ENCODE results near the gene TMEM19. TPM values are rescaled to one million over a fixed set of nuclear protein-coding genes. Genes with fewer than 3 reads are reported as not detected.

Gene TMEM19
- total and polyA plus RNA-seq, 11 donors: 8.8 to 39.5 (median 28.4) TPM

- peaks cover 0 to 5% (median 0%) of the 10 kb centered on the region in 12 donors for H3K4me1 ChIP-seq
- 60 to 69% (median 62%) methylated on average over 2 of the region's 2 CpGs for WGBS, 4 donors
- no peaks in the 10 kb centered on the region for H3K27me3 ChIP-seq
- H3K27ac ChIP-seq: no peak overlapping the region
- no peaks in the 10 kb centered on the region for H3K9me3 ChIP-seq
- peaks cover 0 to 100% (median 97%) of the 10 kb centered on the region in 9 donors for H3K36me3 ChIP-seq
- peak in 3 of 12 donors; percentile 13 to 22 (median 19) for TF ChIP-seq CTCF (IDR thresholded peaks at IDR 0.05)
- TF ChIP-seq POLR2A (IDR thresholded peaks at IDR 0.05): no peak
- peak; percentile 47 to 84 (median 56) for ATAC-seq
- intact Hi-C loops (cut with DNase I): loop anchor here in 7 of 10 donors (5.0 to 10.0 kb wide), 4 partner anchors 105 to 227 kb away; no protein-coding TSS in a partner anchor
- peak in 2 of 5 donors; percentile 12 to 29 for DNase-seq
- H3K4me3 ChIP-seq: no peak overlapping the region
Observed at GRCh38 chr12:71639341-71639760, 46.5 kb upstream of the TMEM19 start.

GRCh38 chr12:71640316-71640715 is 45.6 kb upstream of the TMEM19 start:
- intact Hi-C loops (cut with DNase I): no loop called here
- TF ChIP-seq POLR2A (IDR thresholded peaks at IDR 0.05): no peak
- no peak for TF ChIP-seq CTCF (IDR thresholded peaks at IDR 0.05)
- Histone ChIP-seq H3K27ac (no peak overlapping the region), H3K4me1 (peaks cover 0 to 8% (median 1%) of the 10 kb centered on the region in 12 donors), H3K27me3 (no peaks in the 10 kb centered on the region), H3K4me3 (no peak overlapping the region), H3K36me3 (peaks cover 0 to 100% (median 97%) of the 10 kb centered on the region in 9 donors), H3K9me3 (no peaks in the 10 kb centered on the region)
- ATAC-seq: no peak
- WGBS, 4 donors: 90 to 97% (median 96%) methylated on average over 2 of the region's 2 CpGs
- no peak for DNase-seq

GRCh38 chr12:71641390-71641789 is 44.5 kb upstream of the TMEM19 start:
- intact Hi-C loops (cut with DNase I): no loop called here
- Histone ChIP-seq H3K4me1 (peaks cover 0 to 19% (median 4%) of the 10 kb centered on the region in 12 donors), H3K36me3 (peaks cover 0 to 100% (median 97%) of the 10 kb centered on the region in 9 donors), H3K4me3 (no peak overlapping the region), H3K27me3 (no peaks in the 10 kb centered on the region), H3K9me3 (no peaks in the 10 kb centered on the region), H3K27ac (no peak overlapping the region)
- 63 to 68% (median 67%) methylated on average over 2 of the region's 2 CpGs for WGBS, 4 donors
- TF ChIP-seq POLR2A (IDR thresholded peaks at IDR 0.05): no peak
- no peak for TF ChIP-seq CTCF (IDR thresholded peaks at IDR 0.05)
- DNase-seq: no peak
- ATAC-seq: no peak

GRCh38 chr12:71642264-71642663 is 43.6 kb upstream of the TMEM19 start:
- Histone ChIP-seq H3K36me3 (peaks cover 0 to 100% (median 97%) of the 10 kb centered on the region in 9 donors), H3K9me3 (no peaks in the 10 kb centered on the region), H3K27ac (no peak overlapping the region), H3K4me1 (peaks cover 0 to 25% (median 4%) of the 10 kb centered on the region in 12 donors), H3K4me3 (no peak overlapping the region), H3K27me3 (no peaks in the 10 kb centered on the region)
- 73 to 90% (median 81%) methylated on average over 2 of the region's 2 CpGs for WGBS, 4 donors
- ATAC-seq: no peak
- no peak for DNase-seq
- TF ChIP-seq CTCF (IDR thresholded peaks at IDR 0.05) (no peak), POLR2A (IDR thresholded peaks at IDR 0.05) (no peak)
- intact Hi-C loops (cut with DNase I): no loop called here
